H9 (cell line): Measurements from ENCODE around the gene SEMA3G. TPM values are rescaled to one million over a fixed set of nuclear protein-coding genes. Genes with fewer than 3 reads are reported as not detected.

Experiments
- DNase-seq: peaks from one replicate; pipeline ENCODE4 v3.0.0-alpha.2; 2017
- H2AFZ ChIP-seq: one replicate; pipeline ENCODE4 v1.6.1; 2013; ENCODE audit warnings: mild to moderate bottlenecking, low read length, control low read depth, moderate library complexity
- H2AK5ac ChIP-seq: 2 replicates; pipeline ENCODE4 v1.6.1; 2013; ENCODE audit warnings: low read length, control low read depth, mixed read lengths; ENCODE audit not compliant: insufficient read length
- H2BK120ac ChIP-seq: one replicate; pipeline ENCODE4 v1.6.1; 2013; ENCODE audit warnings: low read depth, mild to moderate bottlenecking, low read length, control low read depth, inconsistent platforms; ENCODE audit not compliant: poor library complexity, severe bottlenecking
- H2BK12ac ChIP-seq: 2 replicates; pipeline ENCODE4 v1.6.1; 2013; ENCODE audit warnings: low read length, control low read depth, mixed read lengths, low read depth; ENCODE audit not compliant: insufficient read length
- H2BK15ac ChIP-seq: 2 replicates; pipeline ENCODE4 v1.6.1; 2013; ENCODE audit warnings: low read depth, low read length, control low read depth
- H2BK20ac ChIP-seq: one replicate; pipeline ENCODE4 v1.6.1; 2013; ENCODE audit warnings: low read depth, mild to moderate bottlenecking, low read length, control low read depth, inconsistent platforms; ENCODE audit not compliant: poor library complexity, severe bottlenecking
- H2BK5ac ChIP-seq: 2 replicates; pipeline ENCODE4 v1.6.1; 2013; ENCODE audit warnings: low read length, control low read depth, mixed read lengths; ENCODE audit not compliant: insufficient read length
- H3K14ac ChIP-seq: 2 replicates; pipeline ENCODE4 v1.6.1; 2013; ENCODE audit warnings: low read length, control low read depth; ENCODE audit not compliant: insufficient read depth
- H3K18ac ChIP-seq: 2 replicates; pipeline ENCODE4 v1.6.1; 2013; ENCODE audit warnings: low read depth, mild to moderate bottlenecking, mixed read lengths, low read length, control low read depth; ENCODE audit not compliant: insufficient read length
- H3K23ac ChIP-seq: 2 replicates; pipeline ENCODE4 v1.6.1; 2013; ENCODE audit warnings: low read length, control low read depth, mixed read lengths, low read depth; ENCODE audit not compliant: insufficient read length
- H3K23me2 ChIP-seq: 2 replicates; pipeline ENCODE4 v1.6.1; 2013; ENCODE audit warnings: low read depth, mild to moderate bottlenecking, mixed read lengths, low read length, control low read depth; ENCODE audit not compliant: insufficient read length, poor library complexity, severe bottlenecking
- H3K27ac ChIP-seq: 2 replicates; pipeline ENCODE4 v1.5.1; 2013; ENCODE audit warnings: low read length, control low read depth, mixed read lengths, low read depth; ENCODE audit not compliant: insufficient read length
- H3K27me3 ChIP-seq: 2 replicates; pipeline ENCODE4 v1.6.1; 2013; ENCODE audit warnings: low read length, control low read depth, inconsistent platforms; ENCODE audit not compliant: insufficient read depth
- H3K4ac ChIP-seq: 2 replicates; pipeline ENCODE4 v1.6.1; 2013; ENCODE audit warnings: low read depth, mild to moderate bottlenecking, control low read depth, inconsistent platforms, low read length, moderate library complexity
- H3K4me1 ChIP-seq: 2 replicates; pipeline ENCODE4 v1.6.1; 2013; ENCODE audit warnings: low read length, control low read depth, inconsistent platforms; ENCODE audit not compliant: insufficient read depth
- H3K4me2 ChIP-seq: 2 replicates; pipeline ENCODE4 v1.6.1; 2013; ENCODE audit warnings: low read length, control low read depth, mixed read lengths; ENCODE audit not compliant: insufficient read length, insufficient read depth
- H3K56ac ChIP-seq: 2 replicates; pipeline ENCODE4 v1.6.1; 2013; ENCODE audit warnings: low read depth, mild to moderate bottlenecking, mixed read lengths, low read length, control low read depth; ENCODE audit not compliant: insufficient read length
- H3K79me1 ChIP-seq: 2 replicates; pipeline ENCODE4 v1.6.1; 2013; ENCODE audit warnings: low read depth, mild to moderate bottlenecking, moderate library complexity, low read length, control low read depth, inconsistent platforms; ENCODE audit not compliant: insufficient read depth, poor library complexity, severe bottlenecking
- H3K79me2 ChIP-seq: 2 replicates; pipeline ENCODE4 v1.6.1; 2013; ENCODE audit warnings: low read length, control low read depth, inconsistent platforms; ENCODE audit not compliant: insufficient read depth
- H3K9ac ChIP-seq: 2 replicates; pipeline ENCODE4 v1.6.1; 2013; ENCODE audit warnings: low read length, control low read depth, mixed read lengths; ENCODE audit not compliant: insufficient read length; ENCODE audit errors: extremely low read depth
- H3K9me3 ChIP-seq: one replicate; pipeline ENCODE4 v1.6.1; 2013; ENCODE audit warnings: low read depth, low read length, inconsistent platforms; ENCODE audit not compliant: control insufficient read depth
- H3T11ph ChIP-seq: one replicate; pipeline ENCODE4 v1.6.1; 2013; ENCODE audit warnings: mild to moderate bottlenecking, low read length, control low read depth, inconsistent platforms
- H4K20me1 ChIP-seq: one replicate; pipeline ENCODE4 v1.6.1; 2013; ENCODE audit not compliant: control insufficient read depth, insufficient read length, insufficient read depth
- H4K5ac ChIP-seq: 2 replicates; pipeline ENCODE4 v1.6.1; 2013; ENCODE audit warnings: low read depth, mild to moderate bottlenecking, mixed read lengths, low read length, control low read depth; ENCODE audit not compliant: insufficient read length
- H4K8ac ChIP-seq: replicated peaks from 2 replicates; pipeline ENCODE4 v1.6.1; 2013; ENCODE audit warnings: low read length, control low read depth, mixed read lengths, low read depth; ENCODE audit not compliant: insufficient read length
- H4K91ac ChIP-seq: 2 replicates; pipeline ENCODE4 v1.6.1; 2013; ENCODE audit warnings: low read depth, mild to moderate bottlenecking, moderate library complexity, mixed read lengths, low read length, control low read depth; ENCODE audit not compliant: insufficient read length
- H3K27ac Mint-ChIP-seq, 3 experiments: 2 replicates in 2 of 3; 3 replicates in 1 of 3; pipeline ENCODE4 v1.8.0; 2020 to 2021; ENCODE audit warnings: mixed read lengths in 3 of 3, mild to moderate bottlenecking in 1 of 3, moderate library complexity in 1 of 3
- H3K27me3 Mint-ChIP-seq: 2 replicates; pipeline ENCODE4 v1.8.0; 2021; ENCODE audit warnings: low read depth, mild to moderate bottlenecking, moderate library complexity, mixed read lengths
- H3K36me3 Mint-ChIP-seq, 3 experiments: 2 replicates in 2 of 3; 3 replicates in 1 of 3; pipeline ENCODE4 v1.8.0; 2020 to 2021; ENCODE audit warnings: low read depth in 3 of 3, mixed read lengths in 3 of 3; ENCODE audit not compliant: insufficient read depth in 1 of 3
- H3K4me1 Mint-ChIP-seq, 2 experiments: 2 replicates each; pipeline ENCODE4 v1.8.0; 2020; ENCODE audit warnings: mixed read lengths in 2 of 2
- H3K4me3 Mint-ChIP-seq, 2 experiments: 2 replicates in 1 of 2; 3 replicates in 1 of 2; pipeline ENCODE4 v1.8.0; 2020 to 2021; ENCODE audit warnings: mild to moderate bottlenecking in 2 of 2, mixed read lengths in 2 of 2, moderate library complexity in 1 of 2
- H3K9me3 Mint-ChIP-seq, 2 experiments: 2 replicates in 1 of 2; 3 replicates in 1 of 2; pipeline ENCODE4 v1.8.0; 2020; ENCODE audit warnings: mild to moderate bottlenecking in 2 of 2, mixed read lengths in 2 of 2, moderate library complexity in 1 of 2
- CTCF ChIP-seq: fragments of 200-600 bp; sonication (generic); conservative IDR thresholded peaks from 3 replicates; pipeline ENCODE4 v1.8.0; 2021; ENCODE audit warnings: antibody characterized with exemption, mild to moderate bottlenecking
- WGBS: extraction: QIAGEN DNeasy Blood & Tissue Kit; methylation state at CpG from one replicate; pipeline ENCODE4 v1.1.7; 2013; ENCODE audit warnings: missing lambda C conversion rate, low lambda C conversion rate, mixed read lengths; ENCODE audit not compliant: insufficient read length; ENCODE audit errors: extremely low coverage; 5-methylcytosine and 5-hydroxymethylcytosine counted together
- total RNA-seq: library from RNA; stranded (reverse); gene quantifications from 2 replicates; pipeline ENCODE4 v1.2.1, GENCODE V29; 2021

SEMA3G gene
- total RNA-seq, 1 experiment from 2014 or later: 2.4 TPM

GRCh38 chr3:52441091-52441771 is 3.7 kb downstream of the SEMA3G start:
- H3K14ac ChIP-seq: no peak overlapping the region; the same call in 1 of the 2 replicates
- Mint-ChIP-seq H3K27me3 (0 out of 2 replicates have a peak, but pooled peaks cover 2% of the 10 kb centered on the region), H3K27ac (no peak overlapping the region), H3K4me1 (peaks cover 4 to 10% of the 10 kb centered on the region in 2 experiments; a peak in 3 of 4 replicates), H3K4me3 (no peak overlapping the region), H3K36me3 (no peaks in the 10 kb centered on the region; a peak in 1 of 7 replicates), H3K9me3 (no peaks in the 10 kb centered on the region)
- H3K27ac ChIP-seq: no peak overlapping the region
- no peaks in the 10 kb centered on the region for H4K20me1 ChIP-seq
- H2BK15ac ChIP-seq: no peak overlapping the region
- H3K9ac ChIP-seq: no peak overlapping the region
- no peak overlapping the region for H2BK120ac ChIP-seq
- H3K18ac ChIP-seq: no peak overlapping the region
- H2BK12ac ChIP-seq: no peak overlapping the region
- H3K9me3 ChIP-seq: no peaks in the 10 kb centered on the region
- DNase-seq: peak; percentile 23
- WGBS: no CpG with 5 or more reads among the region's 23 CpGs
- no peaks in the 10 kb centered on the region for H3K79me1 ChIP-seq
- H3K4ac ChIP-seq: no peak overlapping the region
- no peaks in the 10 kb centered on the region for H3K23me2 ChIP-seq
- no peak overlapping the region for H4K5ac ChIP-seq
- H4K8ac ChIP-seq: no peak overlapping the region
- H3K79me2 ChIP-seq: no peaks in the 10 kb centered on the region
- H2AFZ ChIP-seq: no peak overlapping the region
- H2BK20ac ChIP-seq: no peak overlapping the region
- no peak overlapping the region for H3K56ac ChIP-seq
- no peak overlapping the region for H3K4me2 ChIP-seq
- no peak overlapping the region for H4K91ac ChIP-seq
- TF ChIP-seq CTCF: no peak
- no peak overlapping the region for H2AK5ac ChIP-seq
- H2BK5ac ChIP-seq: no peak overlapping the region
- H3K4me1 ChIP-seq: no peaks in the 10 kb centered on the region
- no peak overlapping the region for H3K23ac ChIP-seq
- H3K27me3 ChIP-seq: no peaks in the 10 kb centered on the region
- no peak overlapping the region for H3T11ph ChIP-seq
